ELR (cell line): ENCODE measurements around the gene KCNK13.
A peak's percentile ranks its signal among the peaks of the same experiment; 100 is the strongest.
"Not testable (repeated sequence)": the region's sequence is repeated elsewhere in the genome, so short reads cannot be mapped to it uniquely, and the experiment has no call there.

Source experiments
- DNase-seq: peaks from one replicate; pipeline ENCODE4 v3.0.0-alpha.2; 2015; ENCODE audit warnings: low read depth

KCNK13 gene

DNA sequence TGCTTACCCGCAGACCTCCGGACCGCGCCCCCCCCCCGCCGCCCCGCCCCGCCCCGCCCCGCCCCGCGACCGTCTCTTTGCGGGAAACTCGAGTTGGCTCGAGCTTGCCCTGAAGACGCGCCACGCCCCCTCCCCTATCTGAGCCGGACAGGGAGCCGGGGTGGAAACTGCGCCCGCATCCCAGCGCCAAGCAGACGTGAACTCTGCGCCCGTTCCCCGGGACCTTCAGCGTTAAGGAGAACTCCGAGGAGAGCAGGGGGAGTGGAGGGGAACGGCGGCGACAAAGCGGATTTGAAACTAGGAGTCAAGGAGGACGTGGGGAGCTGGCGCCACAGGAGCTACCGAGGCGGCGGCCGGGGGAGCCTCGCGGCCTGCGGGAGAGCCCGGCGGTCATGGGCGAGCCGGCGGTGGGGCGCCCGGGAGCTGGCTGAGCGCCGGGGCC lies at the start of gene KCNK13:
Gene KCNK13, plus strand, starts transcription at position 310 of the 442 bp plus-strand sequence. CDS start 212 bp downstream, outside the sequence.
- DNase-seq = no peak

DNA sequence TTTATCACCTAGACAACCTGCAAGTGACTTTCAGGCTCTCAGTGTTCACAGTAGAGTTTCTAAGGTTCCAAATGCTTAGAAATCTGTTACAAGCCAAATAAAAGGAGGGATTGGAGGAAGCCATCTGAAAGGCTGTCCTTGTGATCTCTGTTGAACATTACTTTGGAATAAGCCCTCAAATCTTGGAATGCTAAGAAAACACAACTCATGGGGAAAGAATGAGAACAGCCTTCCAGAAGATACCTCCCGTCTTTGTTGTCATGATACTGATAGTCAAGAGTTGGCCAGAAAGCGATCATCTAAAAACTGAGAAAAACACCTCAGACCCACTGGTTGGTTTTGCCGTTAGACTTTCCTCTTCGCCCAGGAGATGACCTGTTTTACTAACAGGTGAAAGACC lies 44.4 kb upstream of the KCNK13 start:
- DNase-seq = no peak

DNA sequence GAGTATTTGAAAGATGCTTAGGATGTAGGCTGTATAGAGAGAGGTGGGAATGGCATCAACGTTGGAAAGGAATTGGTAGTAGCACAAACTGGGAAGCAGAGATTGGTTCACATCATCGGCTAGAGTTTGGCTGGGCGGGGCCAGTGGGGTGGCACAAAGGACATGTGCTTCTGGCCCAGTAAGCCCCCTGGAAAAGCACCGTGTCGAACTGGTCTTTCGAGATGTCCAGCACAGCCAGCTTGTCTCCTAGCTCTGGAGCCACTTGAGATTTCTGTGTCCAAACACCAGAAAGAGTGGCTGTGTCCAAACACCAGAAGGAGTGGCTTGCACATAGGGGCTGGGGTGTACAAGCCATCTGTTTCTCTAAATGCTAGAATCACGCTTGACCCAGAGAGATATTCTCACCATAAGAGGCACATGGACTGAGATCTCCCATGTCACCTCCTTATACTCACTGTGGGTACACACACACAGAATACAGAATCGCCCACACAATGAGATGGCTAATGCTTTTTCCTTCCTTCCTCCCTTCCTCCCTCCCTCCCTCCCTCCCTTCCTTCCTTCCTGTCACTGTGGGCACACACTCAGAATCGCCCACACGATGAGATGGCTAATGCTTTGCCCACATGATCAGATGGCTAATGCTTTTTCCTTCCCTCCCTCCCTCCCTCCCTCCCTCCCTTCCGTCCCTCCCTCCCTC lies 41.8 kb upstream of the KCNK13 start:
- no peak for DNase-seq

DNA sequence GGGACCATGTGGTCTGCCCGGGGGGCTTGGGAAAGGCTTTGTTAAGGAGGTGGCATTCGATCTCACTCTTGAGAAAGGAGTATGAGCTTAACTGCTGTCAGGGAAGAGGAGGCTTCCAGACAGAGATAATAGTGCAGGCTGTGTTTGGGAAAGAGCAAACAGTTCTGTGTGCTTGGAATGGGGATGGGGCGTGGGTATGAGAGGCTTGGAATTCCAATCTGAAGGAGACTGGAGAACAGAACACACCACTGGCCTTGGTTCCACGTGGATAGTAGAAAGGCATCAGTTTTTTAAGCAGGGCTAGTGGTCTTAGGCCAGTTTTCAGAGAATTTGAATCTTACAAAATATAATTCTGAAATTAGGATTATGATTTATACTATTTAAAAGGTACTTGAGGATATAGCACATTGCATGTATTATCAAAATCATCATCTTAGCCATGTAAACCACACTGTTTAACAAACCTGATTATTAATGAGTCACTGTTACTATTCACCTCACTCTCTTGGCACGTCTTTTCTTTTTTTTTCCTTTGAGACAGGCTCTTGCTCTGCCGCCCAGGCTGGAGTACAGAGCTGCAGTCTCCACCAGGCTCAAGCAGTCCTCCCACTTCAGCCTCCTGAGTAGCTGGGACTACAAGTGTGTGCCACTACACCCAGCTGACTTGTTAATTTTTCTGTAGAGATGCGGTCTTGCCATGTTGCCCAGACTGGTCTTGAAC lies 38.5 kb upstream of the KCNK13 start:
- no peak for DNase-seq

DNA sequence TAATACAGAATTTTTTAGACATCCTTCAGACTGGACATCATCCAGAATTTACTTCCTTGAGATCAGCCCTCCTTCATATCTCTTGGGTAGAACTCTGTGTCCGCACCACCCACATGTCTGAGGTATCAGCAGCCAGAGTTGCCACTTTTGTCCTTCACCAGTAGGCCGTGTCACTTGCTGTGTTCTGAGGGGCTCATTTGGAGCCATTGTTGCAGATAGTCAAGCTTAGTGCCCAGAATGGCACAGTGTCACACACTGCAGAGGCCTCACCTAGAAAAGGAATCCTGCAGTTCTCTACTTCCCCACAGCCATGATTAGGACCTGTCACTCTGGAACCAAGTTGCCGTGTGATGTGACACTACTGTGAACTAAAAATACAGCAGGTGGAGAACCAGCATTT lies 36.9 kb upstream of the KCNK13 start:
- DNase-seq = no peak

DNA sequence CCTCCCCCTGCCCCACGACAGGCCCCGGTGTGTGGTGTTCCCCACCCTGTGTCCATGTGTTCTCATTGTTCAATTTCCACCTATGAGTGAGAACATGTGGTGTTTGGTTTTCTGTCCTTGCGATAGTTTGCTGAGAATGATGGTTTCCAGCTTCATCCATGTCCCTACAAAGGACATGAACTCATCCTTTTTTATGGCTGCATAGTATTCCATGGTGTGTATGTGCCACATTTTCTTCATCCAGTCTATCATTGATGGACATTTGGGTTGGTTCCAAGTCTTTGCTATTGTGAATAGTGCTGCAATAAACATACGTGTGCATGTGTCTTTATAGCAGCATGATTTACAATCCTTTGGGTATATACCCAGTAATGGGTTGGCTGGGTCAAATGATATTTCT lies 35.2 kb upstream of the KCNK13 start:
- not testable (repeated sequence) for DNase-seq

DNA sequence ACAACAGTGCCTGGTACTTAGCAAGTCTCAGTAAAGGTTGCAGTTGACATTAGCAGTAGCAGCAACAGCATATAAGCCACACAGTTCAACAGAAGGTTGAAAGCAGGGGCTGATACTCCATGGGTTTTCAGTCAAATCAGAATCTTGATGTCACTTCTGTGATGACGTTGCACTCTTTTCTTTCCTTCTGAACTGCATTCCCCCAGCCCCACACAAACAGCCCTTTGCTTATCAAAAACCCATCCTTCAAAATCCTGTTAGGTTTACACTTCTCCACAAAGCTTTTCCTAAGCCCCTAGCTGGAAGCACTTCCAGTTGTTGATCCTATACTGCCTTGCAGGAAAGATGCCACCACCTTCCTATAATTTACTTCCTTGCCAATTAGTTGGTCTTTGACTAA lies 34.0 kb upstream of the KCNK13 start:
- no peak for DNase-seq

DNA sequence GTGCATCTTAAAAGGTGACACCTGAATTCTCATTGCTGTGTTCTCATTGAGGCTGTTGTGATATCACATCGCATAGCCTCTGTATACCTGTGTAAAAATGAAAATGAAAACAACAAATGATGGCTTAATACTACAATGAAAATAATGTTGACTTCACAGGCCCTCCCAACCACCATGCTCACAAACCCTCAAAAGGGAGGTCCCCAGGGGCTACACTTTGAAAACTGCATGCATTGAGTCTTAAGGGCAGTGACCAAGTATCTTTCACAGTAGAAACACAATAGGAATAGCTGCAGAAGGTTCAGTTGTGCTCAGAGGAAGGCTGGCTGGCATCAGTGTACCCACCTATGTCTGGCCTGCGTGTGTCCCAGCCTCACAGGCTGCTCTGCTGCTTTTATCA lies 27.6 kb upstream of the KCNK13 start:
- DNase-seq = no peak

DNA sequence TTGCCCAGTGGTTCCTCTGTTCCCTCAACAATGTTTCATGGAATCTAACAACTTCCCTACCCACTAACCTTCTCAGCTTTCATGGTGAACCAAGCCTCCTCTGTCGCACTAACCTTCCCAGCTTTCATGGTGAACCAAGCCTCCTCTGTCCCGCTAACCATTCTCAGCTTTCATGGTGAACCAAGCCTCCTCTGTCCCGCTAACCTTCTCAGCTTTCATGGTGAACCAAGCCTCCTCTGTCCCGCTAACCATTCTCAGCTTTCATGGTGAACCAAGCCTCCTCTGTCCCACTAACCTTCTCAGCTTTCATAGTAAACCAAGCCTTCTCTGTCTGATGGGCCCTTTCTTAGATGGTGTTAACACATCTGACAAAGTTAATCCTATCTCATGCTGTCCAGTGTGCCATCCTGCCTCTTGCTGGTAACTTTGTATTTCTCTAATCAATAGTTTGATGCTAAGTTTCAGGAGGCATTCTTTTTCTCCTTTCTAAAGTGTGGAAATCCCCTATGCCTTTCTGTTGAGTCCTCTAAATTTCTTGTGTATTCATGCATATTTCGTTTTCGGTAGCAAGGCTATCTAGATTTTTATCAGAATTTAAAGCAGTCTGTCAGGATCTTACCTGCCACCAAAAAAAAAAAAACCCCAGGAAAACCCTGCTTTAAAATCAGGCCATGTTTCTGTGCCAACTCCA lies 26.8 kb upstream of the KCNK13 start:
- DNase-seq = no peak

DNA sequence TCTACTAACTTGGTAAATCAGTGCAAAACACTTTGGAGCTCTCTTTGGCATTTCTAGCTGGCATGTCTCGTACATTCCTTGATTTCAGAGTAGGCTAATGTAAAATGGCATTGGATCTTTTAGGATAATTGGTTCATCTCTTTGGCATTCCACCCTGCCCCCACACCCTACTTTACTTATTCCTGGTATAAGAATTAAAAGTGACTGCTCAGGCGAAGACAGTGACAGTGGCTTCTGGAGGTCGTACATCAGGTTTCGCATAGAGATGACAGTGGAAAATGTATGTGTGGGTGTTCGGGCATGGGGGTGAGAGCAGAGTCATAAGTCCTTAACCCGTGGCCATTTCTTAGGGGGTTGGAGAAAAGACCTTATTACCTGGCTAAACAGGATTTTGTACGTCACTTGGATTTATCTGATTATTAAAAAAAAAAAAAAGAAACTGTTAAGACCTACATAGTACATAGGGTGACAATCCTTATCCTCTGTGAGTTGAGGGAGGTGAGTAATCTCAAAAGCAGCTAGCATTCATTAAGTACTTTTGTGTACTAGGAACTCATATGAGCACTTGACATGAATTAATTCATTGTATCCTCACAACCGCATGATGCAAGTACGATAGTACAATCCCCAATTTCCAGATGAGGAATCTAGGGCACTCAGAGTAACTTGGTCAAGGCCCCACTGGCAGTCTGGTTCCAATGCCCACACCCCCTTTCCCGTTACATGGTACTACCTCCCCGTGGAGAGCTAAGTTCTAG lies 22.4 kb upstream of the KCNK13 start:
- DNase-seq = no peak

DNA sequence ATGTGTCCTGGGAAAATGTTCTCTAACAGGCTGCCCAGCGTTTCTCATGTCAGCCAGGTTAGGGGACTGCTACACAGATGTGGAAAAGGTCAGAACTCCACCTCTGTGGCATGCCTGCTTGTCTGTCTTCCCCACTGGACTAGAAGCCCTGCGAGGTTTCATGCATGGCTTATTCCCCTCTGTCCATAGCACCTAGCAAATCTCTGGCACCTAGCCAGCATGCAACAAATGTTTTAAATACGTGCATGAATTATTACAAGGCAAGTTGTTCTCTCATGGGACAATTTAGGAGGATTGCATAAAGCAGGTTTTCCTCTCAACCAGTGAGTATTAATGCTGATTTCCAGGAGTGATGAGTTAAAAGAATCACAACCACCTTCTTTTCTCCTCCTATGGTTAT lies 21.4 kb upstream of the KCNK13 start:
- DNase-seq = no peak

DNA sequence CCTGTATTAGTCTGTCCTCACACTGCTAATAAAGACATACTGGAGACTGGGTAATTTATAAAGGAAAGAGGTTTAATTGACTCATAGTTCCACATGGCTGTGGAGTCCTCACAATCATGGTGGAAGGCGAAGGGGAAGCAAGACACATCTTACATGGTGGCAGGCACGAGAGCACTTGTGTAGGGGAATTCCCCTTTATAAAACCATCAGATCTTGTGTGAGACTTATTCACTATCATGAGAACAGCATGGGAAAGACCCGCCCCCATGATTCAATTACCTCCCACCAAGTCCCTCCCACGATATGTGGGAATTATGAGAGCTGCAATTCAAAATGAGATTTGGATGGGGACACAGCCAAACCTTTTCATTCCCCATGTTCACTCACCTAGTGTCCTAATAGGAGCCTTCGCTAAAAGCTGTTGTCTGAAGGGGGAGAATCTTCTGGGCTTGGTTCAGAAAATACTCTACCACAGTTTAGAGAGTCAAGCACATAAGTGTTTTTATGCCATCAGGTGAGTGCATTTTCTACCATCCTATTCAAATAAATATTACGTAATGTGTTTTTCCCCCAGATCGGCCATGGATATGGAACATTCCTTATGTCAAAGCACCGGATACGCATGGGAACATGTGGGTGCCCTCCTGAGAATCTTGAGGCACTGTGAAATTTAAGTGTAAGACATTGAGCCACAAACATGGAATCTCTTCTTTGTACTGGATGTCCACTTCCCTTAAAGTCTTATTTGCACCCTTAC lies 19.1 kb upstream of the KCNK13 start:
- no peak for DNase-seq

DNA sequence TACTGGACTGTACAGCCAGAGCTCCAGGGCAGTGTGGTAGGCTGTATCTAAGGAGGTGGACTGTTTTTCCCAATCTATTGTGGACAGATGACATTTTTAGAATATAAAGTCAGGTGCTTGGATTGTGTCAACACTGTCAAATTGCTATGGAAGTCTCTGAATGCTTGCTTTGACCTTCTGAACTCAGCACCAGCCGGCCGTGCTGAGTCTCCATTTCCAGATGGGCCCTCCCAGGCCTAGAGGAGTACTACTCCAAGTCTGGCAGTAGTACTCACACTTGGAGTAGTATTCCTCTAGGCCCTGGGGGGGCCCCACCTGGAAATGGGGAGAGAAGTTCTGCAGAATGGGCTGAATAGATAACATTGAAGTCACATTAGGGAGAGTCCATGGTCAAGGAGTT lies 16.2 kb upstream of the KCNK13 start:
- no peak for DNase-seq

DNA sequence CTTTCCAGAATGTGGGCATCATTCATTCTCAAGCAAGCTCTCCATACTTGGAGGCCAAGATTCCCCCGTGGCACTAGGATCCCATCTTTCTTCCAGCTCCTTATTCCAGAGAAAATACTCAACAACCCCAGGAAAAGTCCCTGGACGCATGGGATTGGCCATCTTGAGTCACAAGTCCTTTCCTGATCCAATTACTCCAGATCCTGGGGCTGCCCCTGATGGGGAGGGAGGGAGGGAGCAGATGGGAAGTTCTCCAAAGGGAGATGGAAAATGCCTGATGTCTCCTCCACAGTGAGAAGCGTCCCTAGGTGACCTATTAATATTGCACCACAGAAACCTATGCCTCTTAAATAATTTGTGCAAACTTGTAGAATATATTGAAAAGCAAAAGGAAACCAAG lies 12.4 kb upstream of the KCNK13 start:
- no peak for DNase-seq

DNA sequence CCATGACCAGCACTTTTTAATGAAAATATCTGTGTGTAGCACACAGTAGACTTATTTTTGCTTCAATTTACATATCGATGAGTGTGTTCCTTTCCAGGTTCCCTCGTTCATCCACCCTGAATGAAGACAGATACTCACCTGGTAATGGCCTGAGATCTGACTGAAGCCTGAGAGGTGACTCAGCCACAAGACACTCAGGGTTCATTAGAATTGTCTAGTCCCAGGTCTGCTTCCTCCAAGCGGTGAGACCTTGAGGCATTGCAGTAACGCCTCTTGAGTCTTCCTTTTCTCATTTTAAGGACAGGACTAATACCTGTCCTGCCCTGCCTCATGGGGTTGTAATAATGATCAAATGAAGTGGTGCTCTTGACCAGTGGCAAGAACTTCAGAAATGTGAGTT lies 11.5 kb upstream of the KCNK13 start:
- DNase-seq = no peak

DNA sequence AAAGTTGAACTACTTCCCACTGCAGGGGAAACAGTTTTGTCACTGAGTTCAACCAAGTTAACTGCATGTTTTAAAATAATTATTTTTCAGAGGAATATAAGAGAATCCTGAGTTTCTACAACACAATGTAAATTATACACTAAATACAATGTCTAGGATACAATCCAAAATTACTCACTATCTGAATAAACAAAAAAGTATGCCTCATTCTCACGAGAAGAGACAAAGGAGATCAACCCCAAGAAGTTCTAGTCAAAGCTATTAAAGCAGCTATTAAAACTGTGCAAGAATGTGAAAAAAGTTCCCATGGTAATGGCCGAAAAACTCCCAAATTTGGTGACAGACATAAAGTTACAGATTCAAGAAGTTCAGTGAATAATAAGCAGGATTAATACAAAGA lies 8.8 kb upstream of the KCNK13 start:
- DNase-seq = no peak

DNA sequence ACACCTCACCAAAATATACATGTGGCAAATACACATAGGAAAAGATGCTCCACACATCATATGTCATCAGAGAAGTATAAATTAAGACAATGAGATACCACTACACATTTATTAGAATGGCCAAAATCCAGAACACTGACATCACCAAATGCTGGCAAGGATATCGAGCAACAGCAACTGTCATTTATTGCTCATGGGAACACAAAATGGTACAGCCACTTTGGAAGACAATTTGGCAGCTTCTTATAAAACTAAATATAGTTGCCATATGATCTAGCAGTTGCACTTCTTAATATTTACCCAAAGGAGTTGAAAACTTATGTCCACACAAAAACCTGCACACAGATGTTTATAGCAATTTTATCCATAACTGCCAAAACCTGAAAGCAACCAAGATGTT lies 7.0 kb upstream of the KCNK13 start:
- no peak for DNase-seq

DNA sequence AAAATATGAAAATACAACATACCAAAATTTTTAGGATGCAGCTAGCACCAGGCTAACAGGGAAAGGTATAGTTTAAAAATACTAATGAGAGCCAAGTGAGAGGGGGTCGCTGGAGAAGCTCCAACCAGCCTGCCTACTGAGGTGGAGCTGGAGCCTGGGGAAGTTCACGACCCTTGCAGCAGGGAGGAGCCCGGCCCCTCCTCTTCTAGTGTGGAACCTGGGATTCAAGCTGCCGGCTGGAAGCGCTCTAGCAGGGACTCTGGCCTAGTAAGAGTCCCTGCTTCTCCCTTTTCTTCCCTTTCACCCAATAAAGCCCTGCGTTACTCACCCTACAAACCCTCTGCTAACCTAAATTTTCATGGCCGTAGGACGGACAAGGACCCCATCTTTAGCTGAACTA lies 5.0 kb upstream of the KCNK13 start:
- no peak for DNase-seq

DNA sequence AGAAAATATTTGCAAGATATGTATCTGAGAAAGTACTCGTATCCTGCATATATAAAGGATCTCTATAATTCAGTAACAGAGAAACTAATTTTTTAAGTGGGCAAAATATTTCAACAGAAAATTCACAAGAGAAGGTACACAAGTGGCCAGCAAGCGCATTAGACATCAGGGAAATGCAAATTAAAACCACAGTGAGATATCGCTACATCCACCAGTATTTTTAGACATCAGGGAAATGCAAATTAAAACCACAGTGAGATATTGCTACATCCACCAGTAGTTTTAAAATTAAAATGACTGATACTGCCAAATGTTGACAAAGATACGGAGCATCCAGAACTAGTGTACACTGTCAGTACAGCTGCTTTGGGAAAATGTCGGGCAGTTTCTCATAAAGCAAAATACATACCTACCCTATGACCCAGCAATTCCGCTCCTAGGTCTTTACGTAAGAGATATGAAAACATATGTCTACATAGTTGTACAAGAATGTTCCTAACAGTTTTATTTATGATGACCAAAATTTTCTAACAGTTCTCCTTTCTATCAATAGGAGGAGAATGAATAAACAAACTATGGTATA lies 2.8 kb upstream of the KCNK13 start:
- no peak for DNase-seq

DNA sequence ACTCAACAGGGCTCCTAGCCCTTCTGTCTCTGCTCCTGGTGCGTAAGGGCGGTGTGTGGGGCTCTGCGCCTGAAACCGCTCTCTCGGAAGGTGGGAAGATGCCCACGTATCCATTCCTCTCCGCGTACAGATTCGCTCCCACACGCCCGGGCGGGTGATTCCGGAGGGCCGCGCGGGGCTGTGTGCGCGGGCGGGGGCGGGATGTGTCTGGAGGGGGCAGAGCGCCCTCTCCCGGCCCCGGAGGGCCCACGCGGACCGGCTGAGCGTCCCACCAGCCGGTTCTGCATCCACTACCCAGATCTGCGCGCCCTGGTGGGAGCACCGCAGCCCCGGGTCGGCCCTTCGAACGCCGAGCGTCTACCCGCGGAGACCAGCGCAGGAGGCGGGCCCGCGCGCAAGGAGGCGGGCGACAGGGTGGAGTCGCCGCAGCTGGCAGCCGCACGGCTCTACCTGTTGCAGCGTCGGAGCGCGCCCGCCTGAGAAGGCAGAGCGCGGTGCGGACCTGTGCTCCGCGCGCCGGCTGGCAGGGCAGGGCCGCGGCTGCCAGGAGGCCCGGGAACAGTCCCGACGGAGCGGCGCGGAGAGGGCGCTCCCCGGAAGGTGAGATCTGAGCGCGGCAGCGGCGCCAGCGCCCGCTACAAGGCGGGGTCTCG lies 1.4 kb upstream of the KCNK13 start:
- DNase-seq = peak; percentile 68
